Transverse colon (tissue), 4 donors: Measurements from ENCODE around the gene CACNA1I. TPM values are rescaled to one million over a fixed set of nuclear protein-coding genes. Genes with fewer than 3 reads are reported as not detected.

Source experiments
- DNase-seq: peaks from one replicate; pipeline ENCODE4 v3.0.0-alpha.2; 2019
- H3K27ac ChIP-seq, 4 donors: fragments of 200-600 bp; sonication (generic); 2 replicates each; pipeline ENCODE4 v1.5.1; 2016 to 2018; ENCODE audit warnings: inconsistent platforms in 4 of 4
- H3K27me3 ChIP-seq: fragments of 200-600 bp; sonication (generic); 2 replicates; pipeline ENCODE4 v1.5.1; 2017; ENCODE audit warnings: inconsistent platforms
- H3K36me3 ChIP-seq, 4 donors: fragments of 200-600 bp; sonication (generic); 2 replicates each; pipeline ENCODE4 v1.5.1; 2017 to 2019; ENCODE audit warnings: inconsistent platforms in 4 of 4
- H3K4me1 ChIP-seq, 4 donors: fragments of 200-600 bp; sonication (generic); 2 replicates each; pipeline ENCODE4 v1.5.1; 2017 to 2020; ENCODE audit warnings: inconsistent platforms in 4 of 4
- H3K4me3 ChIP-seq, 4 donors: fragments of 200-600 bp; sonication (generic); 1 replicate in 1 of 4; 2 replicates in 3 of 4; pipeline versions ENCODE4 v1.5.1 to v1.6.1; 2017 to 2019; ENCODE audit warnings: inconsistent platforms in 4 of 4
- H3K9me3 ChIP-seq, 2 donors: fragments of 200-600 bp; sonication (generic); 2 replicates each; pipeline ENCODE4 v1.5.1; 2017 to 2019; ENCODE audit warnings: inconsistent platforms in 2 of 2
- EP300 ChIP-seq: sonication (generic); formaldehyde crosslinking; IDR thresholded peaks from one replicate; pipeline ENCODE4 v1.6.1; 2017; ENCODE audit warnings: antibody characterized with exemption, low read depth
- POLR2A ChIP-seq: fragments of 450-650 bp; IDR thresholded peaks from one replicate; pipeline ENCODE4 v1.6.1; 2016; ENCODE audit warnings: antibody characterized with exemption, mild to moderate bottlenecking, moderate library complexity
- POLR2AphosphoS5 ChIP-seq, 3 donors: sonication (generic); formaldehyde crosslinking; IDR thresholded peaks; one replicate each; pipeline ENCODE4 v1.6.1; 2016; ENCODE audit warnings: antibody characterized with exemption in 3 of 3
- WGBS, 2 donors: methylation state at CpG; one replicate each; pipeline ENCODE4 v1.1.5; 2018; ENCODE audit warnings: low coverage in 1 of 2; 5-methylcytosine and 5-hydroxymethylcytosine counted together
- in situ Hi-C, 4 donors: fragments of 200-750 bp; cut with MboI; loops; one replicate each; pipeline versions ENCODE4 v1.15.0 to v1.15.1; 2017; ENCODE audit warnings: low sequenced_read_pairs in 3 of 4, low pct_ligation_motif_present in 1 of 4, low pct_unique_long_range_greater_than_20kb in 1 of 4
- intact Hi-C: fragments of 100-400 bp; cut with DNase I; formaldehyde crosslinking; loops from one replicate; pipeline ENCODE4 v1.15.1; 2023; ENCODE audit warnings: low total_unique reads
- total RNA-seq, 4 donors: library from RNA; depleted of rRNA; stranded (reverse); fragments of >200 nt; gene quantifications; one replicate each; pipeline ENCODE4 v1.1.0, GENCODE V29; 2016
- TF ChIP-seq, protein P1 (sequence below), 5 experiments: fragments of 200-600 bp in 3 of 5; fragments of 450-650 bp in 2 of 5; sonication (generic) in 3 of 5; IDR thresholded peaks; 1 replicate in 2 of 5; 2 replicates in 3 of 5; pipeline ENCODE4 v1.5.1; 2016 to 2017; ENCODE audit warnings: antibody characterized with exemption in 5 of 5, inconsistent platforms in 3 of 5, mild to moderate bottlenecking in 2 of 5, moderate library complexity in 1 of 5

CACNA1I gene
- total RNA-seq, 4 donors from 2014 or later: 0.14 to 1.1 (median 0.66) TPM

DNA sequence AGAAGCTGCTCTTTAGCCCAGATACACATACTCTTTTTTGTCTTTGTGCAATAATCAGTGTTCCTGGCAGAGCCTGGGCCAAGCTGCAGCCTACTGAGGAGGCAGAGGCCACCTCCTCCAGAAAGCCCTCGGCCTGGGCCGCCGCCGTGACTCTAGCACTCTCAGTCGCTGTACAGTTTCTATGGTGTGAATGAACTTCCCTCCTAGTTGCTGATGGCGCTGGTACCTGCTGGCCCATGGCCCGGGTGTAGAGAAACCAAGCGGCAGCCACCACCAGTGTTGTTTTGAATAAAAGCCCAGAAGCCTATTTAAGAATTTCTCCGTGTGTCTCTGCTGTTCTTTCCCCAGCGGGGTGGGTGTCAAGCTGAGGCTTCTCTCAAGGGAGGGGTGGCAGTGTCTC is 118.9 kb downstream of the CACNA1I start:
- no peak overlapping the region for H3K4me3 ChIP-seq
- in situ Hi-C loops: no loop called here
- H3K27me3 ChIP-seq: peaks cover 76% of the 10 kb centered on the region
- DNase-seq: no peak
- H3K4me1 ChIP-seq: no peaks in the 10 kb centered on the region
- 94% methylated on average over 8 of the region's 10 CpGs; no CpG with 5 or more reads in 1 of the 2 donors for WGBS, 2 donors
- no peak for TF ChIP-seq EP300
- TF ChIP-seq POLR2A: no peak
- TF ChIP-seq, protein P1, sequence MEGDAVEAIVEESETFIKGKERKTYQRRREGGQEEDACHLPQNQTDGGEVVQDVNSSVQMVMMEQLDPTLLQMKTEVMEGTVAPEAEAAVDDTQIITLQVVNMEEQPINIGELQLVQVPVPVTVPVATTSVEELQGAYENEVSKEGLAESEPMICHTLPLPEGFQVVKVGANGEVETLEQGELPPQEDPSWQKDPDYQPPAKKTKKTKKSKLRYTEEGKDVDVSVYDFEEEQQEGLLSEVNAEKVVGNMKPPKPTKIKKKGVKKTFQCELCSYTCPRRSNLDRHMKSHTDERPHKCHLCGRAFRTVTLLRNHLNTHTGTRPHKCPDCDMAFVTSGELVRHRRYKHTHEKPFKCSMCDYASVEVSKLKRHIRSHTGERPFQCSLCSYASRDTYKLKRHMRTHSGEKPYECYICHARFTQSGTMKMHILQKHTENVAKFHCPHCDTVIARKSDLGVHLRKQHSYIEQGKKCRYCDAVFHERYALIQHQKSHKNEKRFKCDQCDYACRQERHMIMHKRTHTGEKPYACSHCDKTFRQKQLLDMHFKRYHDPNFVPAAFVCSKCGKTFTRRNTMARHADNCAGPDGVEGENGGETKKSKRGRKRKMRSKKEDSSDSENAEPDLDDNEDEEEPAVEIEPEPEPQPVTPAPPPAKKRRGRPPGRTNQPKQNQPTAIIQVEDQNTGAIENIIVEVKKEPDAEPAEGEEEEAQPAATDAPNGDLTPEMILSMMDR (IDR thresholded peaks at IDR 0.05): no peak
- no peak for TF ChIP-seq POLR2AphosphoS5 (IDR thresholded peaks at IDR 0.05)
- H3K36me3 ChIP-seq: no peaks in the 10 kb centered on the region
- intact Hi-C loops: no loop called here
- no peaks in the 10 kb centered on the region for H3K9me3 ChIP-seq
- H3K27ac ChIP-seq: no peak overlapping the region

DNA sequence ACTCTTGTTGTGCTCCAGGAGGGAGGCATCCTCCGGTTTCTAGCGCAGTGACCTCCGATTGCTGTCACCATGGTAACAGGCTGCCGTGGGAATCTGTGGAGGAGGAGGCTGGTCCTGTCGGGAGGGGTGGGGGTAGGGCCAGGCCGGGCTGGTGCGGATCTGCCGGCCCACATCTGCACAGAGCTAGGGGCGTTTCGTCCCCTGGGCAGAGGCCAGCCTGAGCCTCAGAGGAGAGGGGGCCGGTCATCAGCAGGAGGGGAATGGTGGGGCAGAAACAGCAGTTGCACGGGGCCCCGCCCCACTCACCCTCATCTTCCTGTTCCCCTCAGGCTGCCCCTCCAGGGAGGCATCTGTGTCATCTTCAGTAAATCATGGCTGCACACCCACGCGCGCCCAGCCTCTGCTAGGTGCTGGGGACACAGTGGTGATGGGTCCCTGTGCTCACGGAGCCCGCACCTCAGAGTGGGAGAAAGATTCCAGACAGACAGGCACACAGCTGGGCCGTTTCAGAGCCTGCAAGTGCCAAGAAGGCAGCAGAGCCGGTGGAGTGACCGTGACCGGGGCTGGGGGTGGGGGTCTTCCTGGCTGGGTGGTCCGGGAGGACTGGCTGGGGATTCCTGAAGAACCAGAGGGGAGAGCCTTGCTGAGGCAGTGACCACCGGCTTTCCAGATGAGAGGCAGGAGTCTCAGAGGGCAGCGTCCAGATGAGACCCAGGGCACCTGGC is 120.5 kb downstream of the CACNA1I start:
- intact Hi-C loops (no loop called here), in situ Hi-C loops (no loop called here)
- WGBS, 2 donors: 23% methylated on average over 21 of the region's 25 CpGs; no CpG with 5 or more reads in 1 of the 2 donors
- Histone ChIP-seq H3K4me3 (no peak overlapping the region), H3K27me3 (peaks cover 67% of the 10 kb centered on the region), H3K36me3 (no peaks in the 10 kb centered on the region), H3K4me1 (no peaks in the 10 kb centered on the region), H3K27ac (no peak overlapping the region), H3K9me3 (no peaks in the 10 kb centered on the region)
- TF ChIP-seq EP300 (no peak), POLR2AphosphoS5 (IDR thresholded peaks at IDR 0.05) (no peak), POLR2A (no peak)
- TF ChIP-seq, protein P1 (IDR thresholded peaks at IDR 0.05): no peak
- no peak for DNase-seq

GRCh38 chr22:39693943-39694500 is 123.5 kb downstream of the CACNA1I start:
- in situ Hi-C loops (no loop called here), intact Hi-C loops (no loop called here)
- Histone ChIP-seq H3K27me3 (peaks cover 38% of the 10 kb centered on the region), H3K27ac (no peak overlapping the region), H3K4me3 (no peak overlapping the region), H3K36me3 (no peaks in the 10 kb centered on the region), H3K4me1 (no peaks in the 10 kb centered on the region), H3K9me3 (no peaks in the 10 kb centered on the region)
- WGBS, 2 donors: 60% methylated on average over 2 to 14 of the region's 14 CpGs
- TF ChIP-seq EP300: no peak
- TF ChIP-seq, protein P1 (IDR thresholded peaks at IDR 0.05): no peak
- TF ChIP-seq POLR2AphosphoS5 (IDR thresholded peaks at IDR 0.05): no peak
- TF ChIP-seq POLR2A: no peak
- no peak for DNase-seq

DNA sequence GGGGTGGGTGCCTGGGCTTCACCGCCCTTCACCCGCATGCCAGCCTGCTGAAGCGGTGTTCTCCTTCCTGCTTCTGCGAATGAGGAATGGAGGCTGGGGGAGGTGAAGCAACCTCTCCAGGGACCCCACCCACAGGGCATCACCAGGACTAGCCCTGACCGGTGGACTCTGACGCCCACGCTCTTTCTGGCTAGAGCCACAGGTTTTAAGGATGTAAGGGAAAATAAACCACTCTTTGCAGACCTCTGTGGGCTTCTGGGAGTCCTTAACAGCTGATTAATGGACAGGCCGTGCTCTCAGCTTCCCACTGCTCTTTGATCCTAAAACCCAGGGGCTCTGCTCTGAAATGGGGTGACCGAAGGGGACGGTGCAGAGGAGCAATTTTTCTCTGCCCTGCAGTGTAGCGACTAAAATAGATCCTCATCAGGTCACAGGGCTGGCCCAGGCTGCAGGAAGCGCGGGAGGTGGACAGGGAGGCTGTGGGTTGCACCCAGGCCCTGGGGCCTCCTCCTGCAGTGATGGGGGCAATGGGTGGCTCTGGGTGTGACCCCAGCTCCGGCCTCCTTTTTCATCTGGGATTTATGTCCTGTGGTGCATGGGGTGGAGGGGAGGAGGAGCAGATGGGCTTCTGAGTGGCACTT is 127.4 kb downstream of the CACNA1I start:
- no peaks in the 10 kb centered on the region for H3K36me3 ChIP-seq
- H3K27ac ChIP-seq: no peak overlapping the region
- no peak for DNase-seq
- intact Hi-C loops (no loop called here), in situ Hi-C loops (no loop called here)
- no peaks in the 10 kb centered on the region for H3K9me3 ChIP-seq
- WGBS, 2 donors: 88% methylated on average over 14 of the region's 14 CpGs; no CpG with 5 or more reads in 1 of the 2 donors
- peaks cover 10% of the 10 kb centered on the region for H3K27me3 ChIP-seq
- no peak overlapping the region for H3K4me3 ChIP-seq
- H3K4me1 ChIP-seq: no peaks in the 10 kb centered on the region
- no peak for TF ChIP-seq POLR2A
- TF ChIP-seq POLR2AphosphoS5 (IDR thresholded peaks at IDR 0.05): no peak
- TF ChIP-seq EP300: no peak
- TF ChIP-seq, protein P1 (IDR thresholded peaks at IDR 0.05): no peak
